Suprapubic skin (tissue), 3 donors: ENCODE measurements around the gene B3GALT5.

Source experiments
- EP300 ChIP-seq: sonication (generic); formaldehyde crosslinking; IDR thresholded peaks from one replicate; pipeline ENCODE4 v1.6.1; 2017; ENCODE audit warnings: antibody characterized with exemption
- POLR2A ChIP-seq, 2 donors: fragments of 450-650 bp; IDR thresholded peaks; one replicate each; pipeline ENCODE4 v1.6.1; 2017; ENCODE audit warnings: antibody characterized with exemption in 2 of 2, mild to moderate bottlenecking in 2 of 2, moderate library complexity in 2 of 2
- TF ChIP-seq, protein P1 (sequence below), 2 donors: fragments of 200-600 bp in 1 of 2; fragments of 450-650 bp in 1 of 2; sonication (generic) in 1 of 2; IDR thresholded peaks; one replicate each; pipeline ENCODE4 v1.5.1; 2016 to 2019; ENCODE audit warnings: antibody characterized with exemption in 2 of 2, mild to moderate bottlenecking in 1 of 2, moderate library complexity in 1 of 2

DNA sequence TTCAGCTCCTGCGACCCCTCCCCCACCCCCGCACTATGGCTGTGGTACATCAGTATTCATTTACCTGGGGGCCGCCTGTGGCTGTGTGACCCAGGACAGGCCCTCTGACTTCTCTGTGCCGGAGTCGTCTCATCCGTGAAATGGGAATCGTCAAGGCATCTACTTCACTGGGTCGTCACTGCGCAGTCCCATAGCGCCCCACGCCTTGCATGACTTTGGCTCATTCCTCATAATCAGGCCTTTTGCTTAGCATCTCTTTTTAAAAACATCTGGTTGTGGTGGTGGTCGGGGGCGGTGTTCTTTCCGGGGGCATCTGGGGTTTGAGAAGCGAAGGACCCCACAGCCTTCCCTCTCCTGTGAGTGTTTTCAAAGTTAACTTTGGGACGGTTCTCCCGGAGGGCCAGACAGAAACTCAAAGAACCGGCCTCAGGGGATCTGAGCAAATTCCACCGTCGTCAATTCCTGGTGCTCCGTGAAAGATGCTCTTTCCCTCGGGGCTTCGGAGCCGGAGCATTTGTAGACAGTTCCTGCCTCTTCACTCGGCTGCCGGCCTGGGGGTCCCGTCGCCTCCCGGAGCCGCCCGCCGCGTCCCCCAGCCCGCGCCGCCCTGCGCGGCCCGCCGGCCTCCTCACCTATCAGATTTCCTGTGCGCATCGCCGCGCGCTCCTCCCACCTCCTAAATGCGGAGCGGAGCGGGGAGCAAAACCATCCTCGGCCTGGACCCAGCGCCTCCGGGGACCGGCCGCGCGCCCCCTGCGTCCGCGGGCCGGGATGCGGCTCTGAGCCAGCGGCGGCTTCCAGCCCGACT is at the start of gene B3GALT5:
- TF ChIP-seq EP300 (no peak), POLR2A (IDR thresholded peaks at IDR 0.05) (no peak)
- TF ChIP-seq, protein P1, sequence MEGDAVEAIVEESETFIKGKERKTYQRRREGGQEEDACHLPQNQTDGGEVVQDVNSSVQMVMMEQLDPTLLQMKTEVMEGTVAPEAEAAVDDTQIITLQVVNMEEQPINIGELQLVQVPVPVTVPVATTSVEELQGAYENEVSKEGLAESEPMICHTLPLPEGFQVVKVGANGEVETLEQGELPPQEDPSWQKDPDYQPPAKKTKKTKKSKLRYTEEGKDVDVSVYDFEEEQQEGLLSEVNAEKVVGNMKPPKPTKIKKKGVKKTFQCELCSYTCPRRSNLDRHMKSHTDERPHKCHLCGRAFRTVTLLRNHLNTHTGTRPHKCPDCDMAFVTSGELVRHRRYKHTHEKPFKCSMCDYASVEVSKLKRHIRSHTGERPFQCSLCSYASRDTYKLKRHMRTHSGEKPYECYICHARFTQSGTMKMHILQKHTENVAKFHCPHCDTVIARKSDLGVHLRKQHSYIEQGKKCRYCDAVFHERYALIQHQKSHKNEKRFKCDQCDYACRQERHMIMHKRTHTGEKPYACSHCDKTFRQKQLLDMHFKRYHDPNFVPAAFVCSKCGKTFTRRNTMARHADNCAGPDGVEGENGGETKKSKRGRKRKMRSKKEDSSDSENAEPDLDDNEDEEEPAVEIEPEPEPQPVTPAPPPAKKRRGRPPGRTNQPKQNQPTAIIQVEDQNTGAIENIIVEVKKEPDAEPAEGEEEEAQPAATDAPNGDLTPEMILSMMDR (IDR thresholded peaks at IDR 0.05), result no peak
